Measurements from ENCODE around the gene TAS1R3.

Gene TAS1R3

DNA sequence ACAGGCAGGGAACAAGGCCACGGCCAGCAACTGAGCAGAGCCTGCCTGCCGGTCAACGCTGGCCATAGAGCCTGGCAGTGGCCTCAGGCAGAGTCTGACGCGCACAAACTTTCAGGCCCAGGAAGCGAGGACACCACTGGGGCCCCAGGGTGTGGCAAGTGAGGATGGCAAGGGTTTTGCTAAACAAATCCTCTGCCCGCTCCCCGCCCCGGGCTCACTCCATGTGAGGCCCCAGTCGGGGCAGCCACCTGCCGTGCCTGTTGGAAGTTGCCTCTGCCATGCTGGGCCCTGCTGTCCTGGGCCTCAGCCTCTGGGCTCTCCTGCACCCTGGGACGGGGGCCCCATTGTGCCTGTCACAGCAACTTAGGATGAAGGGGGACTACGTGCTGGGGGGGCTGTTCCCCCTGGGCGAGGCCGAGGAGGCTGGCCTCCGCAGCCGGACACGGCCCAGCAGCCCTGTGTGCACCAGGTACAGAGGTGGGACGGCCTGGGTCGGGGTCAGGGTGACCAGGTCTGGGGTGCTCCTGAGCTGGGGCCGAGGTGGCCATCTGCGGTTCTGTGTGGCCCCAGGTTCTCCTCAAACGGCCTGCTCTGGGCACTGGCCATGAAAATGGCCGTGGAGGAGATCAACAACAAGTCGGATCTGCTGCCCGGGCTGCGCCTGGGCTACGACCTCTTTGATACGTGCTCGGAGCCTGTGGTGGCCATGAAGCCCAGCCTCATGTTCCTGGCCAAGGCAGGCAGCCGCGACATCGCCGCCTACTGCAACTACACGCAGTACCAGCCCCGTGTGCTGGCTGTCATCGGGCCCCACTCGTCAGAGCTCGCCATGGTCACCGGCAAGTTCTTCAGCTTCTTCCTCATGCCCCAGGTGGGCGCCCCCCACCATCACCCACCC lies at the start of gene TAS1R3:
Gene TAS1R3 (plus strand): TSS at position 213 of the 898 bp plus-strand sequence. CDS start 66 bp downstream, at position 279.
- DNase-seq = no peak
- ATAC-seq = no peak

DNA sequence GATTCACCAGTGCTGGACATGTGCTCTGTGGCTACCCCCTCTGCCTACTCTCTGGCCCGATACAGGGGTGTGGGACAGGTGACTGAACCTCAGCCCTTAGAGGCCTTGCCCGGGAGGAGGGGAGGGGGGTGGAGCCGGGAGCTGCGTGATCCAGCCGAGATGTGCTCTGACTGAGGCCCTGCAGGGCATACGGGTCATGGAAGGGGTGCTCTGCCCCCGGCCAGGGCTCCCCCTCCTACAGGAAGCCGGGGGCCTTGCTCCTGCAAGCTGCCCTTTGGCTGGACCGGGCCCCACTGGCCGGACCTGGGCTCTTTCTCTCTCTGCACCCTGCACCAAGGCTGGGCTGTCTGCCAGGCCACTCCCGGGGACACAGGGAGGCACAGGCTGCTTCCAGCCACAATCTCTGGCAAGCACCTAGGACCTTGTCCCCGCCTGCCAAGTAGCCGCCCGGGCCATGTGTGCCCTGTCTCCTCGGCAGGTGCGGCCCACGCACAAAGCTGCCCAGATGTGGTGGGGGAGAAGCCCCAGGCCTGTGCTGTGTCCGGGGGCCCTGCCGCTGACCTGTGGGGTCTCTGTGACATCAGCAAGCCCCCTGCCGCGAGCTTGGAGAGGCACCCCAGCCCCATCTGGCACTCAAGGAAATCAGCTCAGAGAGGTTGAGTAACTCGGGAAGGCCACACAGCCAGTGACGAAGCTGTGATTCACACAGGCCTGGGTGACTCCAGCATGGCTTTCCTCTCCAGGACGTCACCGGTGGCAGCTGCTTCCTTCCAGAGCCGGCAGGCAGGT lies 49.4 kb upstream of the TAS1R3 start:
- ATAC-seq (peak; percentile 42), DNase-seq (no peak)

DNA sequence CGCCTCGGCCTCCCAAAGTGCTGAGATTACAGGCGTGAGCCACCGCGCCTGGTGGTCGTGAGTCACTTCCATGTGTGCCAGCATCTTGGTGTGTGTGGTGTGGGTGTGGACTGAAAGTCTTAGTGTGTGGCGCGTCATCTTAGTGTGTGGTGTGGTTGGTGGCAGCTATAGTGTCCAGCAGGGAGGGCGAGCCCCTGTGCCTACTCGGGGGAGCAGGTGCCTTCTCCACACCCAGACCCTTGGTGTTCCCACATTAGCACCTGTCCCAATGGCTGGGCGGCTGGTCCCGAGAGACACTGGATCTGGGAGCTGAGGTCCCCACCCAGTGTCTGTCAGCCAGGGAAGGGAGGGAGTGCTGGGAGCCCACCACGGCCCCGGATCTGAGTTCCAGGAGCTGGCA lies 48.1 kb upstream of the TAS1R3 start:
- DNase-seq (peak; percentile 35), ATAC-seq (peak; percentile 11)

DNA sequence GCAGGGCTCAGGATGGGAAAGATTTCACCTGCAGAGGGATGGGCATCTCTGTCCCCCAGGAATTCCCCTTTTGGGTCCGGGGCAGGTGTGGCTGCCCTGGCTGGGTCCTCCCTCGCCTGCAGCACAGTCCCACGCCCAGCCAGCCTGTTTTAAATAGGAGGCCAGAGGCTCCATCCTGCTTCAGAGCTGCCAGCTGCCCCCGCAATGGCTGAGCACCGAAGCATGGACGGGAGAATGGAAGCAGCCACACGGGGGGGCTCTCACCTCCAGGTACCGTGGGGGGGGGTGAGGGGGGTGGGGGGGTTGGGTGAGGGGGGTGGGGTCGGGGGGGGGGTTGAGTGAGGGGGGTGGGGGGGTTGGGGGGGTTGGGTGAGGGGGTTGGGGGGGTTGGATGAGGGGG lies 47.3 kb upstream of the TAS1R3 start:
- ATAC-seq (no peak), DNase-seq (no peak)

DNA sequence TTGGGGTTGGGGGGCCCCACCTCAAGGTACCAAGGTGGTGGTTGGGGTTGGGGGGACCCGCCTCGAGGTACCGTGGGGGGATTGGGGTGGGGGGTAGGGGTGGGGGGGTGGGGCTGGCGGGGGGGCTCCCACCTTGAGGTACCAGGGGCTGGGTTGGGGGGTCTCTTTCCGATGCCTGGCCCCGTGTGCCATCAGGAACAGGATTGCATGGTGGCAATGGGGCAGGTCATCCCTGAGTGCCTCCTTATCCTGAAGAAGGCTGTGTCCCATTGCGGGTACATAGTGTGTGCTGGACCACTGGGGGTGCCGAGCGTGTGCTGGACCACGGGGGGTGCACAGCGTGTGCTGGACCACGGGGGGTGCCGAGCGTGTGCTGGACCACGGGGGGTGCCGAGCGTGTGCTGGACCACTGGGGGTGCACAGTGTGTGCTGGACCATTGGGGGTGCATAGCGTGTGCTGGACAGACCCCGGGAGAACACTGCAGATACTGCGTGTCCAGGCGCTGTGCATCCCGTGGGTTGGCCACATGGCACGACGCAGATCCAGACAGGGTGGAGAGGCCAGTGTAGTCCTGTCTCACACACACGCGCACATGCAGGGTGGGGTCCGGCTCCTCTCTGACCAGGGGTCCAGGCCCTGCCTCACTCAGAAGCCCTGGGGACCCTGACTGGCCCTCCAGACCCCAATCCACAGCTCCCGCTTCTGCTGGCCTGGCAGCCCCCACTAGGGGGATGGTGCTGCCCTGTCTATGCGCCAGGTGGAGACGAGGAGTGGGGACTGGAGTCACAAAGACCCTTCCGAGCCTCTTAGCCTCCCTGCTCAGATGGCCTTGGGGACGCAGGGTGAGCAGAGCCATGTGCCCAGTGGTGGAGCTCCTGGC lies 46.6 kb upstream of the TAS1R3 start:
- no peak for DNase-seq
- ATAC-seq = no peak

DNA sequence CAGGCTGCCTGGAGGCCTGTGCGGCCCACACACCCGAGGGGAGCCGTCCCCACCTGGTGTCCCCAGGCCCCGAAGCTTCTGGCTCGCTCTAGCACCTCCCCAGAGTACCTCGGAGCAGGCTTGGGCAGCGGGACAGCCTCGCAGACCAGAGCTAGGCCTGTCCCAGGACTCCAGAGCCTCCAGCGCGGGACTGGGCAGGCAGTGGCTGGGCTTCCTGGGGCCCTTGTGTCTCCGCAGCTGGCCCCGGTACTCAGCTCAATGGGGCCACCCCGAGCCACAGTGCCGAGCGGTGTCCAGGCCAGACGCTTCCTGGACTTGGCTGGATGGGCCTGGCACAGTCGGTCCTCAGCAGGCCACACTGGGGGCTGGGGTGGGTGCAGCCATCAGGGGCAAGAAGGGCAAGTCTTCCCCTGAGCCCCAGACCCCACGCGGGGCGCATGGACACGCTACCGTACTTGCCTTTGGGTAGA lies 45.9 kb upstream of the TAS1R3 start:
- ATAC-seq = no peak
- DNase-seq = no peak

DNA sequence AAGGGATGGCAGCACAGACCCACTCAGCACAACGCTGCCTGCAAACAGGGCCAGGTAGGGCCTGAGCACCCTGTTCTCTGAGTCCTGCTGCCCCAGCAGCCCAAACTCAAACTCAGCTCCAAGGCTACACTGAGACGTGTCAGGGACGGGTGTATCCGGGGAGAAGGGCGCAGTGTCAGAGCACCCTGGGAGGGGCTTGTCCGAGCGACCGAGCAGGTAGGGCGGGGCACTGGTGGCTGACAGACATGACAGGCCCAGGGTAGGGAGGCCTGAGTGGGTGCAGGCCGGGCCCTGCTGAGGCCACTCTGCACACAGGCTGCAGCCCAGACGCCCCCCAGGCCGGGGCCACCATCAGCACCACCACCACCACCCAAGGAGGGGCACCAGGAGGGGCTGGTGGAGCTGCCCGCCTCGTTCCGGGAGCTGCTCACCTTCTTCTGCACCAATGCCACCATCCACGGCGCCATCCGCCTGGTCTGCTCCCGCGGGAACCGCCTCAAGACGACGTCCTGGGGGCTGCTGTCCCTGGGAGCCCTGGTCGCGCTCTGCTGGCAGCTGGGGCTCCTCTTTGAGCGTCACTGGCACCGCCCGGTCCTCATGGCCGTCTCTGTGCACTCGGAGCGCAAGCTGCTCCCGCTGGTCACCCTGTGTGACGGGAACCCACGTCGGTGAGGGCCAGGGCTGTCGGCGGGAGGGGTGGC lies 45.3 kb upstream of the TAS1R3 start:
- no peak for DNase-seq
- no peak for ATAC-seq

DNA sequence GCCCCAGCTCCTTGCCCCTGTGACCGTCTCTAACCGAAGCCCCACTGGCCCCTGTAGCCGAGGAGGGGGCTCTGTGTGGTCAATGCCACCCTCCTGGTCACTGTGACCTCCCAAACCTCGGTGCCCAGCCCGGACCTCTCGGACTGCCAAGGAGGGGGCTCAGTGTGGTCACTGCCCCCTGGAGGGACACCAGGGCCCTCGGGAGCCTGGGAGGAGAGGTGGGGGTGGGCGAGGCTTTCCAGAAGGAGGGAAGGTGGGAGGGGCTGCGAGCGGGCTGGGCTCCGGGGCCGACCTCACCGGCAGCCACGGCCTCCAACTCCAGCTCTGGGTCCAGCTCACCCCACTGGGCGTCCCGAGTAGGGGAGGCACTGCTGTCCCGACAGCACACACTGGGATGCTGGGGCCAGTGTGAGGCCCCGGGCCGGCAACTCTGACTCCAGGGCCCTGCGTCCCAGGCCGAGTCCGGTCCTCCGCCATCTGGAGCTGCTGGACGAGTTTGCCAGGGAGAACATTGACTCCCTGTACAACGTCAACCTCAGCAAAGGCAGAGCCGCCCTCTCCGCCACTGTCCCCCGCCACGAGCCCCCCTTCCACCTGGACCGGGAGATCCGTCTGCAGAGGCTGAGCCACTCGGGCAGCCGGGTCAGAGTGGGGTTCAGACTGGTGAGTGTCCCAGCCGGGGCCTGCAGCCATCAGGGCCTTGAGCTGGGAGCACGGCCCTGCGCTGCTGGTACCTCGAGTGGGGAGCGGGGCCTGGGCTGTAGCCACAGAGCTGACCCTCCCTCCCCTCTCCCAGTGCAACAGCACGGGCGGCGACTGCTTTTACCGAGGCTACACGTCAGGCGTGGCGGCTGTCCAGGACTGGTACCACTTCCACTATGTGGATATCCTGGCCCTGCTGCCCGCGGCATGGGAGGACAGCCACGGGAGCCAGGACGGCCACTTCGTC lies 44.5 kb upstream of the TAS1R3 start:
- ATAC-seq (no peak), DNase-seq (no peak)

DNA sequence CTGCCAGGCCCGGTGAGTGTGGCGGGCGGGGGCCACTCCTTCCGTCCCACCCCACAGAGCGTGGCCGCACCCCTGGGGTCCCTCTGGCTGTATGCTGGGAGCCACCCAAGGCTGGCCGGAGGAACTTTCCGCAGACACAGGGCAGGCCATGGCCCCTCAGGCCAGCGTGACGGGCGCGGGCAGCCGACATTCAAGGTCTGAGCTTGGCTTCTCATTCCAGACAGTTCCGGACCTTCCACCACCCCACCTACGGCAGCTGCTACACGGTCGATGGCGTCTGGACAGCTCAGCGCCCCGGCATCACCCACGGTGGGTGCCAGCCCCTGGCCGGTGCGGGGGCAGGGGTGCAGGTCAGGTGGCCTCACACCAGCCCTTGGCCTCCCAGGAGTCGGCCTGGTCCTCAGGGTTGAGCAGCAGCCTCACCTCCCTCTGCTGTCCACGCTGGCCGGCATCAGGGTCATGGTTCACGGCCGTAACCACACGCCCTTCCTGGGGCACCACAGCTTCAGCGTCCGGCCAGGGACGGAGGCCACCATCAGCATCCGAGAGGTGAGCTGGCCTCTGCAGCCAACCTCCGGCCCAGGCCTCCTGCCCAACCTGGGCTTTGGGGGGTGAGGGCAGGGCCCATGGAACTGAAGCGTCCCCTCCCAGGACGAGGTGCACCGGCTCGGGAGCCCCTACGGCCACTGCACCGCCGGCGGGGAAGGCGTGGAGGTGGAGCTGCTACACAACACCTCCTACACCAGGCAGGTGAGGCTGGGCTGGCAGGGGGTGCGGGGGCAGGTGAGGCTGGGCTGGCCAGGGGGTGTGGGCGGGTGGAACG lies 43.6 kb upstream of the TAS1R3 start:
- ATAC-seq = no peak
- no peak for DNase-seq

DNA sequence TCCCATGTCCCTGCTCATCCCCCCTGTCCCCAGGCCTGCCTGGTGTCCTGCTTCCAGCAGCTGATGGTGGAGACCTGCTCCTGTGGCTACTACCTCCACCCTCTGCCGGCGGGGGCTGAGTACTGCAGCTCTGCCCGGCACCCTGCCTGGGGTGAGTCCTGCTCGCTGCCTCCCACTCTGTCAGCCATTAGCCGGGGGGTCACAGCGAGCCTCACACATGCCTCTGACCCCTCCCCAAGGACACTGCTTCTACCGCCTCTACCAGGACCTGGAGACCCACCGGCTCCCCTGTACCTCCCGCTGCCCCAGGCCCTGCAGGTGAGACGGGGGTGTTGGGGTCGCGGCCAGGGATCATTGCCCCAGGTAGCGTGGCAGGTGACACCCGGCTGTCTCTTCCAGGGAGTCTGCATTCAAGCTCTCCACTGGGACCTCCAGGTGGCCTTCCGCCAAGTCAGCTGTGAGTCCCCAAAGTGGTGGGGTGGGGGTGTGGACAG lies 40.8 kb upstream of the TAS1R3 start:
- DNase-seq (peak; percentile 75), ATAC-seq (peak; percentile 44)

DNA sequence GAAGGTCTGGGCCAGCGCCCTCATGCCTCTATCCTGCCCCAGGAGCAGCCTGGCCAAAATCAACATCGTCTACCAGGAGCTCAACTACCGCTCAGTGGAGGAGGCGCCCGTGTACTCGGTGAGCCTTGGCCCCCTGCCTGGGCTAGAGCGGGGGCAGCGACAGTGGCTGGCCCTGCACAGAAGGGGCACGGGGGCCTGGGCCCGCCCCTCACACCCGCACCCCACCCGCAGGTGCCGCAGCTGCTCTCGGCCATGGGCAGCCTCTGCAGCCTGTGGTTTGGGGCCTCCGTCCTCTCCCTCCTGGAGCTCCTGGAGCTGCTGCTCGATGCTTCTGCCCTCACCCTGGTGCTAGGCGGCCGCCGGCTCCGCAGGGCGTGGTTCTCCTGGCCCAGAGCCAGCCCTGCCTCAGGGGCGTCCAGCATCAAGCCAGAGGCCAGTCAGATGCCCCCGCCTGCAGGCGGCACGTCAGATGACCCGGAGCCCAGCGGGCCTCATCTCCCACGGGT lies 40.0 kb upstream of the TAS1R3 start:
- DNase-seq (no peak), ATAC-seq (no peak)

DNA sequence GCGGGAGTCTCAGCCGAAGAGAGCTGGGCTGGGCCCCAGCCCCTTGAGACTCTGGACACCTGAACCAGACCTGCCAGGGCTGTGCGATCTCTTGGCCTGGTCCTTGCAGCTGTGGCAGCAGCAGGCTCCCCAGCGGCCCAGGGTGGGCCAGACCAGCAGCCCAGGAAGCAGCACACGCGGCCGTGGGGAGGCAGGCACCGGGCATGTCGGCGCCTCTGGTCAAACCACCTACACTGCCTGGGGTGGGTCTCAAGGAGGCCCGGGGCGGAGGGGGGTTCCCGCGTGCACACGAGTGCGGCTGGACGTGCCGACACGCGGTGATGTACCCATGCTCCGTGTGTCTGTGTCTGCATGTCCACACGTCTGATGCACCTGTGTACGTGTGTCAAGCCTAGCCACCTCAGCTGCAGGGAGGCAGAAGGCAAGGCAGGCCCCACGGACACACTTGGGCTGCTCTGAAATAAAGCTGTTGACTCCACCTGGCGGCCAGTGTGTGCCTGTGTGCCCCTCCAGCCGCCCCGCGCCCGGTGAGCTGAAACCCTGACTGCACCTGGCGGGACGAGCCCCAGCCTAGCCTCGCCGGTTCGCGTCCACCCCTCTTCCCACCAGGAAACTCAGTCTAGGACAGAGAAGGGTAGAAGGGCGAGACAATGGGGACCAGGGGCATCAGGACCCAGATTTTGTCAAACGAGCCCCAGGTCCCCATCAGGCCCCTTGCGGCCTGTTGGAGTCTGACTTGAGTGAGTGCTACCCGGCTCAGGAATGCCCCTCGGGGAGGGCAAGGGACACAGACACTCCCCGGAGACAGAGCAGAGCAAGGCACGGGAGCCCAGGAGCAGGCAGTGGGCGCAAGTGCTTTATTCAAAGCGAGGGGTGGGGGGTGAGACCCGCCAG lies 39.3 kb upstream of the TAS1R3 start:
- peak; percentile 63 for DNase-seq
- ATAC-seq = peak; percentile 35

DNA sequence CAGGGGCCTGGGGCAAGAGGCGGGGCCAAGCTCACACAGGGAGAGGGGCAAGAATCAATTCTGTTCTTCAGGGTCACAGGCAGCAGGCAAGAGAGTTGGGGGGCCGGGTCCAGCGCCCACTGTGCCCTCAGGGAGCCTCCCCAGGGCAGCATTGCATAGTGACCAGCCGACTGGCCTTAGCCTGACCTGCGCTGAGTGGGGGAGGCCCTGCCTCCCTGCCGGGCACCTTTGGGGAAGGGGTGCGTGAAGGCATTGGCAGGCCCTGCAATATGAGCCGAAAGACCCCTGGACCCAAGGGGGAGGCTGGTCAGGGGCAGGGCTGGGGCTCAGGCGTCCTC lies 38.7 kb upstream of the TAS1R3 start:
- ATAC-seq (no peak), DNase-seq (no peak)

DNA sequence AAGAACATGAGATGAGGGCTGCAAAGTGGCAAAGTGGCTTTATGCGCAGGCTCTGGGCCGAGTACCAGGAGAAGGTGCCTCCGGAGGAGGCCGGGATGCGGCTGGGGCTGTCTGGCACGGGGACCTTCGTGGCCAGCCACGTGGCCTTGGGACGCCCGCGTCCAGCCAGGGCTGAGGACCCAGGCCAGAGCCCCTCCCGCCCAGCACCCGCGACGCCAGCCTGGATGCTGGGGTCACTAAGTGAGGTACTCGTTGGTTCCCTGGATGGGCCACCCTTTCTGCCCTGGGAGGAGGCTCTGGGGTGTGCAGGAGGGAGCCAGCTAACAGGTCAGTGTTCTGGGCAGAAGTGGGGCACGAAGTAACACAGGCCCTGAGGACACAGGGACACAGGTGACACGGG lies 38.2 kb upstream of the TAS1R3 start:
- ATAC-seq (no peak), DNase-seq (no peak)

DNA sequence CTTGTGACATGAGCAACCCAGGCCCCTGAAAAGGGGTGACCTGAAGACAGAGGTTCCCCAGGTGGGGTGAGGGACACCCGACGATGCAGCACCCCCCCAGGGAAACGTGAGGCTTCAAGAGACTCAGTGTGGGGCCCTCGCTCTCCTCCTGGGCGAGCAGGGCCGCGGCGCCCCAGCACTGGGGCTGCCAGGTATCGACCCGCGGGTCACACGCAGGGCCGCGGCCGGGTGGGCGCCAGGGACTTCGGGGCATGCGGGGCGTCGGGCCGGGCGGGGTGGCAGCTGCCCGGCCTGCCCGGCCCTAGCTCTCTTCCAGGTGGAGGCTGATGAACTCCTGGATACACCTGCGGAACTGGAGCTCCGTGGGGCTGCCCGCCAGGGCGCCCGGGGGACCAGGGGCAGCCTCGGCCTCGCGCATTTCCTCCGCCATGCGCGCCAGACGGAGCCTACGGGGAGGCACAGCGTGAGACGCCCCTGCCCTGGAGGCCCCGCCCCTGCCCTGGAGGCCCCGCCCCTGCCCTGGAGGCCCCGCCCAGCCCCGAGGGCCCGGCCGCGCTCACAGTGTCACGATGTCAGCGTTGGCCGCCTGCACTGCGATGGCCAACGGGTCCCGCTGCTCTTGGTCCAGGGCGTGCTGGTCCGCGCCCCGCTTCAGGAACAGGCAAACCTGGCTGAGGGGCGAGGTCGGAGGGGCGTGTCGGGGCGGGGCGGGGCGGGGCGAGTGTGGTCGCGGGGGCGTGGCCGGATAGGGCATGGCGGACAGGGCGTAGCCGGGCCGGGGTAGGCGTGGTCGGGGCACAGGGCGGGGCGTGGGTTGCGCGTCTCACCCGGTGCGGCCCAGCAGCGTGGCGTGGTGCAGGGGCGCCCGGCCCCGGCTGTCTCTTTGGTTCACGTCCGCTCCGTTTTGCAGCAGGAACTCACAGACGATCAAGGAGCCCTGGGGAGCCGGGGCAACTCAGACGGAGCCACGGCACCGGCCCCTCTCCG lies 37.5 kb upstream of the TAS1R3 start:
- DNase-seq = no peak
- ATAC-seq = peak; percentile 15

DNA sequence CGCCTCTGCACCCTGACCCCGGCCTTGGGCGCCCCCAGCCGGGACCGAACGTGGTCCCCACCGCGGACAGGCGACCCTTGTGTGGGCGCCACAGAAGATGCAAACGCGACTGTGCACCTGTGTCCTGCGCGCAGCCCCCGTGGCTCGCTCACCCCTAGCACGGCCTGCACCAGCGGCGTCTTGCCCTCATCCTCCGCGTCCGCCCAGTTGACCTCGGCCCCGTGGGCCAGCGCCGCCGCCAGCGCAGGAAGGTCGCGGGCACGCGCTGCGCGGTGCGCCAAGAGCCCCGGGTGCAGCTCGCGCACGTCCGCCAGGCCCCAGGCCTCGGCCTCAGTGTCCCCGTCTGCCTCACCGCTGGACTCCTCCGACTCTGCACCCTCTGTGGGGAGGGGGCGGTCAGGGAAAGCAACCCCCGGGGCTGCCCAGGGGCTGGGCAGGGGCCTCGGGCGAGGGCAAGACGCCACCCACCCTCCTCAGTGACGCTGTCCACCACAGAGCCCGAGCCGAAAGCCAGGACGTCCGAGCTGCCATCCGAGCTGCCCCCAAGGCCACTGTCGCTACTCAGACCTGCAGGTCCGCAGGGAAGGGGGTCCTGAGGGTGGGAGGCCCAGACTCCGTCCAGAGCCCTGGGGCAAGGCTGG lies 36.7 kb upstream of the TAS1R3 start:
- DNase-seq (no peak), ATAC-seq (no peak)
